ENCODE measurements around the gene YIPF6. TPM values are rescaled to one million over a fixed set of nuclear protein-coding genes. Genes with fewer than 3 reads are reported as not detected.

The YIPF6 gene
- total RNA-seq, 2 donors from 2014 or later: 12.9 to 14.0 TPM

DNA sequence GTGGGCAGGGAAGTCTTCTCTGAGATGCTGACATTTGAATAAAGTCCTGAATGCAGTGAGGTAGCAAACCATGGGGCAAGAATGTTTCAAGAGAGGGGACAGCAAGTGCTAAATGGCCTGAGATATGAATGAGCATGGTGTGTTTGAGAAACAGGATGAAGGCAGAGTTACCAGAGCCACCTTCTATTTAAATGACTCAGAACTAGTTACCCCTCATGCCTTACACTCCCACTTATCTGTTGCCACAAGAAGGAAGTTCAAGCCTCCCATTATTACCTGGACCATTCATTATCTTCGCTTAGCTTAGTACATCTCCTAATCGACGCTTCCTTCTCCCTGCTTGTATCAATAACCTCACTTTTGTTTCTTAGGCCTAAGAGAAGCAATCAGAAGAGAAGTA lies 81.0 kb downstream of the YIPF6 start:
- H3K4me3 ChIP-seq: no peak overlapping the region
- no peaks in the 10 kb centered on the region for H3K4me1 ChIP-seq
- DNase-seq: no peak
- intact Hi-C loops (cut with DNase I): no loop called here
- H3K27me3 ChIP-seq: no peaks in the 10 kb centered on the region
- H3K27ac ChIP-seq: no peak overlapping the region
- no peaks in the 10 kb centered on the region for H3K36me3 ChIP-seq (replicated peaks in 1 of 2; ENCODE audit: insufficient read depth in 1 of 2, low read depth in 2 of 2)
- WGBS, 2 donors: 95 to 97% methylated on average over 3 of the region's 3 CpGs
- TF ChIP-seq, protein P1, sequence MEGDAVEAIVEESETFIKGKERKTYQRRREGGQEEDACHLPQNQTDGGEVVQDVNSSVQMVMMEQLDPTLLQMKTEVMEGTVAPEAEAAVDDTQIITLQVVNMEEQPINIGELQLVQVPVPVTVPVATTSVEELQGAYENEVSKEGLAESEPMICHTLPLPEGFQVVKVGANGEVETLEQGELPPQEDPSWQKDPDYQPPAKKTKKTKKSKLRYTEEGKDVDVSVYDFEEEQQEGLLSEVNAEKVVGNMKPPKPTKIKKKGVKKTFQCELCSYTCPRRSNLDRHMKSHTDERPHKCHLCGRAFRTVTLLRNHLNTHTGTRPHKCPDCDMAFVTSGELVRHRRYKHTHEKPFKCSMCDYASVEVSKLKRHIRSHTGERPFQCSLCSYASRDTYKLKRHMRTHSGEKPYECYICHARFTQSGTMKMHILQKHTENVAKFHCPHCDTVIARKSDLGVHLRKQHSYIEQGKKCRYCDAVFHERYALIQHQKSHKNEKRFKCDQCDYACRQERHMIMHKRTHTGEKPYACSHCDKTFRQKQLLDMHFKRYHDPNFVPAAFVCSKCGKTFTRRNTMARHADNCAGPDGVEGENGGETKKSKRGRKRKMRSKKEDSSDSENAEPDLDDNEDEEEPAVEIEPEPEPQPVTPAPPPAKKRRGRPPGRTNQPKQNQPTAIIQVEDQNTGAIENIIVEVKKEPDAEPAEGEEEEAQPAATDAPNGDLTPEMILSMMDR (IDR thresholded peaks at IDR 0.05): no peak
- H3K9me3 ChIP-seq: no peaks in the 10 kb centered on the region
- ATAC-seq: no peak

DNA sequence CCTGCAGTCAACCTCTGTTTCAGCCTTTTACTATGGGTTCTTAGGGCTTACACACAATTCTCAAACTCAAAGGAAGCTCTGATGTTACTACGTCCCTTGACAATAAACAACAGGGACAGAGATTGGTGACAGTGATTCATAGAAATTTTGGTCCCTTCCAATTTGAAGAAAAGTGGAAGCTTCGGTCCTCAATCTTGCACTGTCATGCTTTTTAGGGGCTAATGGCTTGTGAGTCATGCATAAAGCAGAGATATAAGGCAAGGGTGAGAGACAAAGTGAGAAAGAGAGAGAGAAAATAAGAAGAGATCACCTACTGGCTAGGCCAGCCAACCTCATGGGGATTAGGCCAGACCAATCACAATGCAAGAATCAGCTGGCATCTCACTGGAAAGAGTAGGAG lies 85.4 kb downstream of the YIPF6 start:
- Histone ChIP-seq H3K9me3 (no peaks in the 10 kb centered on the region), H3K27me3 (no peaks in the 10 kb centered on the region), H3K4me3 (no peak overlapping the region), H3K36me3 (replicated peaks in 1 of 2; ENCODE audit: insufficient read depth in 1 of 2, low read depth in 2 of 2) (no peaks in the 10 kb centered on the region), H3K4me1 (no peaks in the 10 kb centered on the region), H3K27ac (no peak overlapping the region)
- TF ChIP-seq POLR2A (IDR thresholded peaks at IDR 0.05): no peak
- TF ChIP-seq, protein P1 (IDR thresholded peaks at IDR 0.05): no peak
- no peak for DNase-seq
- ATAC-seq: no peak
- WGBS, 2 donors: 67 to 73% methylated on average over 2 of the region's 2 CpGs
- intact Hi-C loops (cut with DNase I): no loop called here

Small RNA genes within 50 kb of the gene (small RNA-seq; reads per million reads assigned to genes)
- not detected for gene RNU6-245P

Other genes with a start within 250 kb of the YIPF6 start
- 1 to 10 TPM; 2.3 to 4.3 TPM for gene OPHN1, start 65.6 kb upstream of the YIPF6 start, total RNA-seq
- 1 to 10 TPM; 6.0 to 9.6 TPM for gene STARD8, start 148.6 kb downstream of the YIPF6 start, total RNA-seq

Data from body of pancreas (tissue), 4 donors.